GM18873 (cell line): ENCODE data around the gene TFPI.

Source experiments
- ATAC-seq: cut with Tn5 transposase; IDR thresholded peaks from one replicate; pipeline ENCODE4 v1.9.1; 2021; ENCODE audit warnings: mild to moderate bottlenecking, moderate library complexity, moderate number of reproducible peaks; ENCODE audit not compliant: unreplicated experiment, low FRiP score

The TFPI gene

DNA sequence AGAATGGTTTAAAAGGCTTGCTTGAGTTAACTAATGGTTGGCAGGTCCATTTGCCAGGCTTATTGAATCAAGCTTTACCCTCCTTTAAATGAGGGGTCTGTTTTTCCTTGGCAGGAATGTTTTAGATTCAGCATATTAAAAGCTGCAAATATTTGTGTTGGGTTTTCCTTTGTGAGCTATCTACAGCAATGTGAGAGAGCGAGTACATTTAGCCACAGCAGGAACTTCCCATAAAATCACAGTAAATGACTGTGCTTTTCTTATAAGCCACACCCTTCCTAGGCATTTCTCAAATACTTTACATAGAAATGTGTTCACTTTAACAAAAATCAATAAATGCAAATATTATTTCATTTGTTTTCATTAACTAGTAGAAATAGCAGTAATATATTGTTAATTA is 130.1 kb downstream of the TFPI start:
- no peak for ATAC-seq

DNA sequence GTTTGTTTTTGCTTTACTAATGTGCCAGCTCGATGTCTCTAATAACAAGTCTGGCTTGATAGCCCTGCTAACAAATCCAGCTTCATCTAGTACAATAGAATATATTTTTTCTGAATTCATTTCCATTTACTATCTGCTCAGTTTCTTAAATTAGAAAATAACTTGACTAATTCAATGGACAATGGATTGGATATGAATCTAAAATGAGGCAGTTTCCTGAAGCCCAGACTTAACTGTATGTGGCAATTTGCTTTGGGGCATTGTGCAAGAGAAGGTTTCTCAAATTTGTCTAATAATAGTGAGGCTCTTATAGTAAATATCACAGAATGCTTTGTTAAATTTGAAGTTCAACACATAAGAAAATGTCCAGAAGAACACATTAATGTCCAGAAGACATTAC is 132.0 kb downstream of the TFPI start:
- no peak for ATAC-seq

DNA sequence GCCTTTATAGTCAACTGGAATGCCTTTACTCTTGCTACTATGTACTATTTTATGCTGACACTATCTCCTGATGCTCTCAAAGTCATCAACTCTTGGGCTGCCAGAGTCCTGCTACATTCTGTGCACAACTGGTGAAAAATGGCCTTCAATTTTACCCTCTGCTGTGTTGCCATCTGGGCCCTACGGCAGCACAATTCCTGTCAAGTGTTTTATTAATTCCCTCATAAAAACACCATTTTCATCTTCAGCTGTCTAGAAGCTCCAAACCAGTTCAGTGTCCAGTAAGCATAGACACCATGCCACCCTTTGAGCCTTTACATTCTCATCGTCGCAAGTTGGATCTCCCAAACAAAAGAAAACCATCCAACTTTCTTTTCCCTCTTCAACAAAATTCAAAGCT is 132.7 kb downstream of the TFPI start:
- ATAC-seq: no peak

DNA sequence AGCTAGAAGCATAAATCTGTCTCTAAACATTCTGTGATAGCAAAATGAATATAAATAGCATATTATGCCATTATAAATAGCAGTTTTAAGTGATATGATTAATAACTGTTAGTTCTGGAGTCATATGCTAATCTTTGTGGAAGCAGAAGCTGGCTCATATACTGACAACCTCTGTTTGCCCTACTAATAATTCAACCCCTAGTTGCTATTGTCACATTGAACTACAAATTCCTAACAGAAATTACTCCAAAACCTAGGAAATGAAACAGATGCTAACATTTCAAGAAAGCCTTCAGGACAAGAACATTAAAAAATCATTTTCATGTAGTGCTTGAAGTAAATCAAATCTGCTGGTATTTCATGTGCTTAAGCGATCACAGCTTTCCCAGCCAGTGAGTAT is 134.4 kb downstream of the TFPI start:
- no peak for ATAC-seq

DNA sequence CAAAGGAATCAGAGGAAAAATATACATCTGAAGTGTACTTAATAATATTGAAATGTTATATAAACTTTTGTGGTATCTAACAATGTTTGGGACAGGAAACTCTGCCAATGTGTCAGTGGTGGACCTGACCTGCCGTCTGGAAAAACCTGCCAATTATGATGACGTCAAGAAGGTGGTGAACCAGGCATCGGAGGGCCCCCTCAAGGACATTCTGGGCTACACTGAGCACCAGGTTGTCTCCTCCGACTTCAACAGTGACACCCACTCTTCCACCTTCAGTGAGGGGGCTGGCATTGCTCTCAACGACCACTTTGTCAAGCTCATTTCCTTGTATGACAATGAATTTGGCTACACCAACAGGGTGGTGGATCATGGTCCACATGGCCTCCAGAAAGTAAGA is 138.8 kb downstream of the TFPI start:
- ATAC-seq: no peak
